Kidney tubule cell (primary cell): ENCODE results near the gene KIF12.

ENCODE experiments used
- DNase-seq: peaks from one replicate; pipeline ENCODE4 v3.0.0-alpha.2; 2018; ENCODE audit warnings: low spot score

Gene KIF12

DNA sequence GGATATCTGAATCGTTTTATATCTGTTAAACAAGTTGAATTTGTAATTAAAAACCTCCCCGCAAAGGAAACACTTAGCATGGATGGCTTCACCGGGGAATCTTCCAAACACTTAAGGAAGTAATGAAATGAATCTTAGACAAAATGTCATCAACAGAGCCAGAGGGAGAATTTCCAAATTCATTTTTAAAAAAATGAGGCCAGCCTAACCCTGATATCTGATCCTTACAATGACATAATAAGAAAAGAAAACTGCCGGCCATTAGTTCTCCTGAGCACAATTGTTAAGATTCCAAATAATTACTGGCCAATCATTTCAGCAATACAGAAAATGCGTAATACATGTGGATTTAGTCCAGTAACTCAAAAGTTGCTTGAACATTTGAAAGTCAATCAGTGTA, 6.1 kb upstream of the KIF12 start:
- DNase-seq: no peak

DNA sequence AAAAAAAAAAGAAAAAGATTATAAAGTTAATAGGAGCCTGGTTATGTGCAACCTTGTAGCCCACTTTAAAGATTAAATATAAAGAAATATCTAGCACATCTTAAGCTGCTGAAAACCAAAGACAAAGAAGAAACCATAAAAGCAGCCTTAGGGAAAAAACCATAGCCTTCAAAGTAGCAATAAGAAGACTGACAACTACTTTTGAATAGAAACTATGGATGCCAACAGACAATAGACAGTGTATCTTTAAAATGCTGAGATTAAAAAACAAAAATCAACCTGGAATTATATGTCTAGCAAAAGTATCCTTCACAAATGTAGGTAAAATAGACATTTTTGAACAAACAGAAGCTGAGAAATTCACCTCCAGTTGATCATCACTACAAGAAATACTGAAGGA, 3.4 kb upstream of the KIF12 start:
- DNase-seq: no peak

DNA sequence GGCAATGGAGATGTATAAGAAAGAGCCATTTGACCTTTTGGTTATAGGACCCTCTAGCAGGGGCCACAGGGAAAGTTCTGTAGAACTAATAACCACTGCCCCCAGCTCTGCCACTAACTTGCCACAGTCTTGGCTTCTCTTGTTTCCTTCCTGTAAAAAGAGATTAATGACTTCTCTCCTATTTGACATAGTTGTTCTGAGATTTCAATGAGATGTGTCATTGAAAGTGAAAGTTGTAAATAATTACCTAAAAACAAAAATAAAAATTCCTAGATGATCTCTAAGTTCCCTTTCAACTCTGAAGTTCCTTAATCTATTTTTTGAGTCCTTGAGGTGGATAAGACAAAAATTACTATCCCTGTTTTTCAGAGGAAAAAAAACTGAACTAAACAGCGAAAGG, 1.4 kb upstream of the KIF12 start:
- peak; percentile 77 for DNase-seq

DNA sequence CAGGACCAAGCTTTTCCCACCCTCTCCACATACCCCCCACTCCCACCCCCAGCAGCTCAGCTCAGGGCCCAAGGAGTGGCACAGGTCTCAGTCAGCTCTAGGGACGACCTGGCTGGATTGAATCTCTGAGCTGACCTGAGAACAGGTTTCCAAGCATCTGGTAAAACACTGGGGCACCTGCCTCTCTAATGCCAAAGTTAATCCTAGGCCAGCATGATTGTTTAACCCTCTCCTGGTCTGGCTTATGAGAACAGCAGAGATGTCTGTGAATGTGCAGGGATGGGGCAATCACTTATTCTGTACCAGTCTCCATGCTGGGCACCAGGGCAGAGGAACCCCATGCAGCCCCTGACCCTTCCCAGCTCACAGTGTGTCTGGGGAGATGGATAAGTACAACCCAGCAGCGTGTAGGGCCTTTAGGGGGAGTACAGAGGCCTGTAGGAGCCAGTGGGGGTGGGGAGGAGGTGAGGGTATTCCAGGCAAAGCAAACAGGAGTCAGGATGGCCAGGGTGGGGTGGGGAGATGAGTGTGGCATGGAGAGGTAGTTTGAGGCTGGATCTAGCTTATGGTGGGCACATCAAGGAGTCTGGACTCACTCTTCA, 678 bp upstream of the KIF12 start:
- no peak for DNase-seq

DNA sequence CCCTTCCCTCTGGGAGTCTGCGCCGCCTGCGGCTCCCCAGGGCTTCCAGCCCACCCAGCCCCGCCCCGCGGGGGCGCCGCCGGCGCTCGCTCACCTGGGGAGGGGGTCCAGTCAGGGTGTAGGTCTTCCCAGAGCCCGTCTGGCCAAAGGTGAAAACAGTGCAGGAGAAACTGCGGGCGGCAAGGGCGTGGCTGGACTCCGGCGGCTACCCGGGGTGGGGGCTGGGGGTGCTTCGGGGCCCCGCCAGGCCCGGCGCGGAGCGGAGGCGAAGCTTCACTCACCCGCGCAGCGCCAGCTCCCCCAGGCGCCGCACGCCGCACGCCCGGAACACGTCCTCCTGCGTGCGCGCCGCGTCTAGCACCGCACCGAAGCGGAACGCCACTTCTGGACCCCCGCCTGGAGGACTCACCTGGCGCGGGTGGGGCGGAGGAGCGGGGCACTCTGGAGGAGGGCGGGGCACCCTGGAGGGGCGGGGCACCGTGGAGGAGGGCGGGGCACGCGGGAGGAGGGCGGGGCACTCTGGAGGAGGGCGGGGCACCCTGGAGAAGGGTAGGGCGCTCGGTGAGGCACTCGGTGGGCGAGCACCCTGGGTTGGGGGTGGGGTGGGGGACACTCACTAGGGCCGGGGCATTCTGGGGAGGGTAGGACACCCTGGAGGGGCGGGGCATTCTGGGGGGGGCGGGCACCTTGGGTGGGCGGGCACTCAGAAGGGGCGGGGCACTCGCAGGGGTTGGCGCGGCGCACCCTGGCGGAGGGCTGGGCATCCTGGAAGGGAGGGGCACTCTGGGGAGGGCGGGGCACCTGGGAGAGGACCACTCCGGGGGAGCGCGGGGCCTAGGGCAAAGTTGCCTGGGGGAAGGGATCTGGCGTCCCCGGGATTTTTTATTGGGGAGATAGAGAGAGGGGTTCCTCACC, 814 bp downstream of the KIF12 start:
- DNase-seq: peak; percentile 86

DNA sequence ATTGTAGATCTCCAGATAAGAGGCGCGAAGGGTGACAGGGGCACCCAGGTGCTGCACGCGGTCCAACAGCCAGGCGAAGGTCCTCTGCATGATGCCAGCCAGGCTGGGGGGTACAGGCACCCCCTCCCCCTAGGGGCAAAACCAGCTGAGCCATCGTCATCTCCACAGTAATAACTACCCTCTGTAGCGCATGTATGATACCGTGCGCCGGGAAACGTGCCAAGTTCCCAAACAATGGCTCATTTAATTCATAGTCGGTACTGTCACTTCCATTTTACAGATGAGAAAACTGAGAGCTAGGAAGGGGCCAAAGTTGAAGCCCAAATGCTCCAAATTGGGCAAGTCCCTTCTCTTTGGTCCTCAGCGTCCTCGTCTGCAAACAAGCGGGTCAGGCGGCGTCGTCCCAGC, 1.5 kb downstream of the KIF12 start:
- peak; percentile 76 for DNase-seq

DNA sequence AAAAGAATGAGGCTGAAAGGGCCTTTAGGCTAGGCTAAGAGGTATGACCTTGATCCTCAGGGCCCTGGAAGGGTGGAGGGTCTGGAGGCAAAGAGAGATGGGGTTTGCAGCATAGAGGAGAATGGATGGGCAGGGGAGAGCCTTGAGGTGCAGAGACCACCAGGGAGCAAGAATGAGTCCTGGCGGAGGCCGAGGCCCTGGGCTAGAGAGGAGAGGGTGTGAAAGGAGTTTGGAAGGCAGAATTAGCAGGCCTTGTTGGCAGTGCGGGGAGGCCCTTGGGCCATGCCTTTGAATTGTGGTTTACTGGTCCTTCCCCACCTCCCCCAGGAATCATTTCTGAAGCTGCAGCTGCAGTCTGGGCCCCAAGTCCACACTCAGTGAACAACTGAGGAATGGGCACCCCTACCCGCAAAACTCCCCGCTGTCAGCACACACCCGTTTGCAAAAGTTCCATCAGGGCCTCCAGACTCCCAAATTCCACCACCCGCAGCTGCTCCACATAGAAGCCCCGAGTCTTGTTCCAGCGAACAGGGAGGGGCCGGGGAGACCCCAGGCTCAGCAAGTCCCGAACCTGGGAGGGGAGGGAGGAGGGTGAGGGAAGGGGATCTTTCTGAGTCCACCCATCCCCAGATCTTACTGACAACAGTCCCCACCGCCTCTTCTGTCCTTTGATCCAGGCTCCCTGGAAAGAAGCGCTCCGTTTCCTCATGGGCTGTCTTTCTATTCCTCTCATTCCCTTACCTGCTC, 2.1 kb downstream of the KIF12 start:
- no peak for DNase-seq

DNA sequence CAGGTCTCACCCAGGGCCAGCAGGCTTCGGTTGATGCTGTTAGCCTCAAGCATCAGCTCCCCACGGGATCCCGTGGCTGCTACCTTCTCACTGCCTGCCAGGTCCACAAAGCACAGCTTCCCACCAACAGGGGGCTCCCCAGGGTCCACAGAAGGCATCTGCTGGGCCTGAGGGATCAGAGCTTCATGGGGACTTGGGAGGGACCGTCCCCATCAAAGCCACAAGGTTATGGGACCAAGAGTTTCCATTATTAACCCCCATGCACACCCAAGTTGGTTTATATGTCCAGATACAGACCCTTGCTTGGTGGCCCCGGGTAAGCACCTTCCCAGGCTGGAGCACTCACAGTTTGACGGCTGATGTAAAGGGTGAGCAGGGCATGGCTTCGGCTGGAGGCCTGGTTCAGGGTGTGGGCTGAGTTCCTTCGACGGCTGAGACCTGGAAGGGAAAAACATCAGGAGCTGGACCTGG, 3.0 kb downstream of the KIF12 start:
- DNase-seq: no peak

DNA sequence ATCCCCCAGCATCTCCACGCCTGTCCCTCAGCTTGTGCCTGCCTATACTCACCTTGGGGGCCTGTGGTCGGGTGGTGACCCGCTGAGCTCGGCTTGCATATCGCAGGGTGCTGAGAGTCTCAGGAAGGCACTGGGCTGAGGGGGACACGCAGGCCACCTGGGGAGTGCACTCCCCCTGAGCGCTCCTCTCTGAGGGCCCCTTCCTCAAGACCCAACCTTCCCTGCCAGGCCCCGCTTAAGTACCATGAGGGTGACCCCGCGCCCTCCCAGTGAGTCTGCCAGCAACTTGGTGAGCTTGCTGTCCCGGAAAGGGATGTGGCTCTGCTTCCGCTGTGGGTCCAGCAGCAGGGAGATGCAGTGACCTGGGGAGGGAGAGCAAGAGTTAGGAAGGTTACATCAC, 4.1 kb downstream of the KIF12 start:
- DNase-seq: no peak

DNA sequence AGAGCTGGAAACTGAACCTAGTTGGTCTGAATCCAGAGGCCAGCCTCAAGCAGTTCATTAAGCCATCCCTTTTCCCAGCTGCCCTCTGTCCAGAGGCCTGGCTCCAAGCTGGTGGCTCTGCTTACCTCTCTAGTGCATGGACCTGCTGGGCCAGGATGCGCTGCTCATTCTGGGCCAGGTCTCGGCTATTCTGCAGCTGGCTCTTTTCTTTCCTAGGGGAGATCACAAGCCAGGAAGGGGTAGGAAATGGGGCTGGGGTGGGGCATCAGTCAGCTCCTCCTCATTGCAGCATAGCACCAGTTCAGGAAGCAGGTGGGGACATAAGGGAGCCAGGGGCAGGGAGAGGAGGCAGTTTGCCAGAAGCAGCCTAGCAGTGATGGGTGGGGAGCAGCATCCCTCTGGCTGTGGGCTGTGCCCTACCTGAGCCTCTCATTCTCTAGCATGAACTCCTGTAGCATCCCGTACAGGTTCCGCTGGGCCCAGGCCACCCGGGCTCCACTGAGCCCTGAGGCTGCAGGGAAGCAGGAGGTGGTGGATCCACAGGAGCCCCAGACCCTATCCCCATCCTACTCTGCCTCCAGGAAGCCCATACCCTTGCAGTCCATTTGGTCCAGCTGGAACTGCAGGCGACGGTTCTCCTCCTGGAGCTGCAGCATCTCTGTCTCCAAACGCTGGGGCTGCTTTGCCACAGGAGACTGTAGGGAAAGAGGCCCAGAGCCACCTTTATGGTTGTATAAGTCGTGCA, 5.2 kb downstream of the KIF12 start:
- DNase-seq: no peak

DNA sequence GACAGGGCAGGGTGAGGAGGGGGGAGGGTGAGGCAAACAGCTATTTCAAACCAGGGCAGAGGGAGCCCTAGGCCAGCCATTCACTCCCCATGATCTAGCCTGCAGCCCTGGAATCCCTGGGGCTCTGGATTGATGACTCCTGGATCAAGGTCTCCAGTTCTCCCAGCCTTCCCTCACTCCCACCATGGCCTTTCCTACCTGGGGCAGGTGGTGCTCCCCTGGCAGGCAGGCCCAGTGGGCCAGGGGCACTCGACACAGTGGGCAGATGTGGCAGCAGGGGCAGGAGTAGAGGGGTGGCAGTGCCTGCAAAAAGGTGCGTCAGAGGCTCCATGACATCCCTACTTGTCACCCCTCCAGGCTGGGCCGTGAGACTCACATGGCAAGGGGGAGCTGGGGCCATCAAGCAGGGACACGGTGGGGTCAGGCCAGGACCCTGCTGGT, 6.0 kb downstream of the KIF12 start:
- DNase-seq: no peak

DNA sequence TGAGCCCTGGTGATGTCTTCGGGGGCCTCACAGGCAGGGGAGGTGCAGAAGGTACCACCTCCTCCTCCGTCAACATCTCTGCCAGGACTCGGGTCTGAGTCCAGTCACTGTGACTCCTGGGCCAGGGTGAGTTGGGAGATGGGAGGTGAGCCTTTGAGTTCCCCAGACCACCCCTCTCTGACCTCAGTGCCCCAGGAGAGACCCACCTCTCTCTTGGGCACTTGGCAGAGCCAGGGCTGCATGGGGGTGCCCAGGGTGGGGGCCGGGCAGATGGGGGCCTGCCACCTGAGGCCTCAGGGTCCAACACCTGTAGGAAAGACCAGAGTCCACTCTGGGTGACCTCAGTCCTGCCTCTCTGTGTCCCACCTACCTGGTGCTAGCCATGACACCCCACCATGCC, 6.8 kb downstream of the KIF12 start:
- no peak for DNase-seq

DNA sequence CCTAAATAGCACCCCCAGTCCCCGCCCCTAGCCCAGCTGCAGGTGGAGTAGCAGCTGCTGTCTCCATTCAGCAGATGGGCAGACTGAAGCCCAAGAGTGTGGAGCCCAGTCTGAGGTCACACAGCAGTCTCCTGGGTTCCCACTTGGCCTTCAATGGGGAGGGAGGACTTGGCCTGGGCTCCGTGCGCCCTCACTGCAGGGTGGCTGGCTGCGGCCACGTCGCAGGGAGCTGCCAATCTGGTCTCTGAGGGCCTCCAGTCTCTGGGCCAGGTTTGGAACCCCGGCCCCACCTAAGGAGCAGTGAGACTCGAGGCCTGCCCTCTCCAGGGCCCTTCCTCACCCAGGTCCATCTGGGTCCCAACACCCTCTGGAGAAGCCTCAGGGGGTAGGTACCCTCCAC, 7.4 kb downstream of the KIF12 start:
- DNase-seq: no peak

DNA sequence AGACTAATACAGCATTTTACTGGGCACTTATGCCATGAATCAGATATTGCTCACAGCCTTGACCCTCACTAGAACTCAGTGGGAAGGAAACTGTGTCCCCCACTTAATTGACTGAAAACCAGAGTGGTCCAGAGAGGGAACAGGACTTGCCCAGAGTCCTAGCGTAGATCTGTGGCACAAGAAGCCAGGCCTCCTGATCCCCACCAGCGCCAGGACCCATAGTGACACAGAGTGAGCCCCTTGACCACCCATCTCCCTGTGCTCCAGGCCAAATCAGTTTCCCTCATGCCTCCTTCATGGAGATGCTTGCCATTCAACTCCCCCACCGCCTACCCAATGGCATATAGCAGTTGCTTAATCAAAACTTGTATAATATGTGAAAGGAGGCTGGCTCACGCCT, 8.3 kb downstream of the KIF12 start:
- DNase-seq: no peak

DNA sequence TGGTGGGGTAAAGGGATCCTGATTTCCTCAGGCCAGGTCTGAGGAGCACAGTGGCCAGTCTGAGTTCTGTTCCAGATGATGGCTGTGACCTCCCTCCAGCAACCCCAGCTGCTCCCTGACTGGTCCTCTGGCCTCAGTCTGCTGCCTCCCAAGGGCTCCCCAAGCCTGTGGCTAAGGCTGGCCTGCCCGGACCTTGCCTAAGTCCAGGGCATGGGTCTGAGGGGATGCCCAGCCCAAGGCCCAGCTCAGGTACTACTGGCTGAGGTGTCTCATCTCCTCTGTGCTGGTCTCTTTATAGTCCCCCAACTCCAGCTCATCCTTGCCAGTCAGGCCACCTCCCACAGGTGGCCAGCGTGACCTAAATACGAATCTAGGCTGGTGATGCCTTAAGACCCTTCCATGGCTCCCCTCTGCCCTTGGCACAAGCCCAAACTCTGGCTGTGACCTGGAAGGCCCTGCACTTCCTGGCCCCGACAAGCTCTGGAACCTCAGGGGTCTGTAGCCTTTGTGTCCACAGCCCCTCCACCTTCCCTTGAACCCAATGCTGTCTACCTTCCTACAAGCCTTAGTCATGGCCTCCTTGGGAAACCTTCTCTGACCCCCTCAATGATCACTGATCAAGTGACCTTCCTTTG, 9.8 kb downstream of the KIF12 start:
- DNase-seq: no peak

DNA sequence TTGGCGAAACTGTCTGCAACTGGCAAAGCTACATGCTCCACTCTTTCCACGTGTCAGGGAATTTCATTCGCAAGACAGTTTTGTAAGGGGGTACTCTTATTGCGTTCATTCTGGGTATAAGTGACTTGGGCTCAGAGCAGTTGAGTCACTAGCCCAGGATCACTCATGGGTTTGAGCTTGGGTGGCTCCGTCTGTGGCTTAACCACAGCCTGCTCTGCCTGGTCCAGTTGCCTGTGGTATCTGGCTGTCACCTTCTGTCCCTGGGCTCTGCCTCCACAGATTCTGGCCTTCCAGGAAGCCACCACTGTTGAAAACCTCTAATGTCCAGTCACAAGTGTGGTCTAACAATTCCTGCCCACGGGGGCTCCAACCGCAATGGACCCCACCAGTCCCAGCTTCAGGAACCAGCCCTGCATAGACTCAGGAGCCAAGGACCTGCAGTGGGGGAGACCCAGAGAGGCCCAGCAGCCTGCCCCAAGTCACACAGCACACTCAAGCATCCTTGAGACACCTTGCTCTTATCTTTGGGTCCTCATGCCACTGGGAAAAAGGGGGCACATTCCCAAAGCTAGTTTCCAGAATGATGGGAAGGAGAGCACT, 10.4 kb downstream of the KIF12 start:
- no peak for DNase-seq

DNA sequence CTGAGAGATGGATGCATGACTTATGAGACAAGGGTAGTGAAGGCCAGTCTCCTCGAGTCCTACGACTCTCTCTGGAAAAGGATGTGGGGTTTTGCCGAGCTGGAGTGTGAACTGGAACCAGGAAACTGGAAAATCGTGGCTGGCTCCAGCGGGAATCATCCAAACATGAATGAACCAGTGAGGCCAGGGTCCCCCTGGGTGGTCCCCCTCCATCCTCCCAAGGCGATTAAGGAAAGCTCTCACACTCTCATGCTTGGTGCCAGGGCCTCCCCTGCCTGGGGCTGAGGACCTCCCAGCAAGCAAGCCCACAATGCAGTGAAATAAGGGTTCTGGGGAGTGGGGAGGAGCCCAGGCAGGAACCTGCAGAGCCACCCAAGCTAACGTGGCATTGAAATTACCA, 11.4 kb downstream of the KIF12 start:
- DNase-seq: no peak

DNA sequence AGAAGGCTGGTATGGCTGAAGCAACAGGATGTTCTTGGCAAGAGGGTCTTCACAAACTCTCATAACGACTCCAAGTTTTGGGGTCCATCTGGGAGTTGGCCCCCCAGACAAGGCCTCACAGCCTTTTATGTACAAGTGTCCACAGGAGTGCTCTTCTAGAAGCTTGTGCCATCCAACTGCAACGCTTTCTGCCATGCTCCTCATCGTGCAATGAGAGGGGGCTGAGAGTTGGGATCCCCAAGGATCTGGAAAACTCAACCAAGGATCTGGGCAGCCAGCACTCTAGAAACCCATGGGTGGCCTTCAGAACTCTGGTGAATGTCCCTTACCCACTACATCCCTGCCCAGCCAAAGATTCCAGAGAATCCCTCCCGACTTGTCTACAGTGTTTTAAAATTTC, 12.5 kb downstream of the KIF12 start:
- no peak for DNase-seq

DNA sequence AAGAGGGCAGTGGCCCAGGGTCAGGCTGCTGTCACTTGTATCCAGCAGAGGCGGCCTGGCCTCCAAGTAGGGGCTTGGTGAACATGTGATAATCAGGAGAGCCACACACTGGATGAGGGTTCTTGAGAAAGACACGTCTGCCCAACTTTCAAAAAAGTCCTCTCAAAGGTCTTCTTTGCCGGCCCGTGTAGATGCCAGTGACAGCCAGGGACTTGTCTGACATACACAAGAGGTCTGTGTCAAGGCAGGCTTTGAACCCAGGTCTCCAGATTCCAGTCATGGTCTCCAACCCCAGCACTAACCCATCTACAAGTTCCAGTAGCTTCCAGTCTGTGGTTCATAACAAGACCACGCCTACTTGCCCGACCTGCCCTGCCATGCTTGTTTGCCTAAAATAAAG, 13.1 kb downstream of the KIF12 start:
- DNase-seq: no peak

DNA sequence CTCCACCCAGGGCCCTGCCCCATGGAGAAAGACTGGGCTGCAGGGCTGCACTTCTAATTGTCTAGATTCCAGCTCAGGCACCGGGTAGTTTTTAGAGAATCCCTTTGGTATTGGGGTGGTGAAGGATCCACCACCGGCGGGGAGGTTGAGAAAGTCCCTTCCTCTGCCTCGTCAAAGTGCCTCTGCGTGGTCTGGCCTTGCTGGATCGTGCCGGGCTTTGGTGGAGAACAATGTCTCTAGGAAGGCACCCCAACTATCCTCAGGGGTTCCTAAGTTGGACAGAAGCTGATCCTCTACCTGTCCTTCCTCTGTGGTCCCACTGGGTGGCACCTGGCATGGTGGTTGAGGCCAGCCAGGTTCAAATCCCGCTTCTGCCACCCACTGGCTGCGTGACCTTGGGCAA, 13.7 kb downstream of the KIF12 start:
- no peak for DNase-seq
